OCI-LY7 (cell line): Measurements from ENCODE around the gene ANKDD1A. TPM values are rescaled to one million over a fixed set of nuclear protein-coding genes. Genes with fewer than 3 reads are reported as not detected.

Source experiments
- BruUV-seq: library from RNA; stranded (reverse); fragments of 400-500 nt; replicated peaks from 2 replicates; lab custom pipeline; 2021; lab: Mats Ljungman, UMichigan
- CTCF ChIA-PET: fragments of 300-600 bp; sonication (Branson Sonifier 250); formaldehyde crosslinking; loops from one replicate; lab custom pipeline; 2022; ENCODE audit warnings: antibody characterized with exemption; ENCODE audit not compliant: unreplicated experiment; lab: Charles Lee
- POLR2A ChIA-PET: fragments of 300-600 bp; sonication (Branson Sonifier 250); formaldehyde crosslinking; loops from one replicate; lab custom pipeline; 2022; ENCODE audit warnings: antibody characterized with exemption; lab: Charles Lee
- DNase-seq: peaks from one replicate; pipeline ENCODE4 v3.0.0-alpha.2; 2015; ENCODE audit warnings: low spot score
- H2AFZ ChIP-seq: fragments of 200-600 bp; sonication (generic), shearing (Covaris generic); 2 replicates; pipeline ENCODE4 v1.6.1; 2014; ENCODE audit warnings: mild to moderate bottlenecking, antibody characterized with exemption, low read length, moderate library complexity
- H3K27ac ChIP-seq: fragments of 200-600 bp; sonication (generic); 2 replicates; pipeline ENCODE4 v1.5.1; 2014; ENCODE audit warnings: mixed run types, low read depth, mild to moderate bottlenecking, moderate library complexity, low read length, inconsistent platforms; ENCODE audit not compliant: poor library complexity, severe bottlenecking
- H3K36me3 ChIP-seq: fragments of 200-600 bp; sonication (generic); 2 replicates; pipeline ENCODE4 v1.6.1; 2014; ENCODE audit warnings: mild to moderate bottlenecking, antibody characterized with exemption, low read length, moderate library complexity, mixed read lengths; ENCODE audit not compliant: insufficient read depth
- H3K4me1 ChIP-seq: fragments of 200-600 bp; sonication (generic); 2 replicates; pipeline ENCODE4 v1.5.1; 2014; ENCODE audit warnings: mild to moderate bottlenecking, low read length; ENCODE audit not compliant: insufficient read depth, poor library complexity, severe bottlenecking
- H3K4me2 ChIP-seq: fragments of 200-600 bp; sonication (generic); 2 replicates; pipeline ENCODE4 v1.6.1; 2014; ENCODE audit warnings: mild to moderate bottlenecking, low read length
- H3K4me3 ChIP-seq: fragments of 200-600 bp; sonication (generic); 2 replicates; pipeline ENCODE4 v1.5.1; 2014; ENCODE audit warnings: mild to moderate bottlenecking, low read depth, low read length; ENCODE audit not compliant: poor library complexity, severe bottlenecking
- H3K79me2 ChIP-seq: fragments of 200-600 bp; sonication (generic); 2 replicates; pipeline ENCODE4 v1.6.1; 2016; ENCODE audit warnings: low read depth, mild to moderate bottlenecking, low read length, moderate library complexity, mixed read lengths; ENCODE audit not compliant: insufficient read depth
- H3K9me2 ChIP-seq: fragments of 200-600 bp; sonication (generic); 2 replicates; pipeline ENCODE4 v1.6.1; 2016; ENCODE audit warnings: mild to moderate bottlenecking, low read length, mixed read lengths; ENCODE audit not compliant: insufficient read depth
- H3K9me3 ChIP-seq: fragments of 200-600 bp; sonication (generic); 2 replicates; pipeline ENCODE4 v1.6.1; 2014; ENCODE audit warnings: mild to moderate bottlenecking, mixed run types, low read length, mixed read lengths
- H4K20me1 ChIP-seq: fragments of 200-600 bp; sonication (generic); 2 replicates; pipeline ENCODE4 v1.6.1; 2014; ENCODE audit warnings: mild to moderate bottlenecking, antibody characterized with exemption, low read length, moderate library complexity, mixed read lengths; ENCODE audit not compliant: insufficient read depth
- EZH2phosphoT487 ChIP-seq: fragments of 200-600 bp; sonication (generic); IDR thresholded peaks from 2 replicates; pipeline ENCODE4 v1.6.1; 2018; ENCODE audit warnings: low read depth, borderline replicate concordance, mild to moderate bottlenecking, mixed run types, antibody characterized with exemption, low read length, moderate library complexity, mixed read lengths
- intact Hi-C: fragments of 100-400 bp; cut with micrococcal nuclease; formaldehyde crosslinking; loops from one replicate; pipeline ENCODE4 v1.10.0; 2022; ENCODE audit not compliant: unreplicated experiment
- total RNA-seq, 2 experiments: library from RNA; depleted of rRNA in 1 of 2; stranded (reverse); fragments of >200 nt in 1 of 2; shearing (Covaris generic) in 1 of 2; gene quantifications; 2 replicates each; pipeline ENCODE4 v1.2.3, GENCODE V29; 2014 to 2022
- TF ChIP-seq, protein P1 (sequence below): fragments of 200-600 bp; sonication (generic); conservative IDR thresholded peaks from 2 replicates; pipeline ENCODE4 v1.5.1; 2014; ENCODE audit warnings: mild to moderate bottlenecking, antibody characterized with exemption, low read length, moderate library complexity, mixed read lengths

Gene ANKDD1A
- total RNA-seq, 2 experiments from 2014 or later = 2.1 to 5.1 TPM

DNA sequence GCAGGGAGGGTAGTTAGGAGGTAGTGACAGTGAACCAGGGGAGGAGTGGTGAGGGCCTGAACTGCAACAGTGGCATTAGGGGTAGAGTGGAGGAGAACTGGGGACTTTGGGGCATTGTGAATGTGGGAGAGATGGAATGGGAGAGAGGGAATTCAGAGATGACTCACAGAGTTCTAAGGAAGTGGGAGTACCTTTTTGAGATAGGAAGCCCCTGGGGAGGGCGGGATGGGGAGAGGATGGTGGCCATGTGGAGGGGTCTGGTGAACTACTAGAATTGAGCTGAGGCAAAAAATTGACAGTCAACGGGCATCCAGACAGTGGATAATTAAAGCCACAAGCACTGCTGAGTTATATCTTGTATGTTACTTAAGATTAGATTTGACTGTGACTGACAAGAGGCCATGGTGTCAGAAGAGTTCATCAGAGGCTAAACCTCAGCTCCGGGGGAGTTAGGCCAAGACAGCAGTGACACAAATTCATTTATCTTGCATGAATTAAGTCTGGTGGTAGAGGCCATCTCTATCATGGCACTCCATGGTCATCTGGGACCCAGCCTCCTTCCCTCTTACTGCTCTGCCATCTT, 36.0 kb upstream of the ANKDD1A start:
- Histone ChIP-seq H3K36me3 (no peaks in the 10 kb centered on the region), H2AFZ (no peak overlapping the region), H3K9me3 (no peaks in the 10 kb centered on the region), H3K27ac (no peak overlapping the region), H4K20me1 (no peaks in the 10 kb centered on the region), H3K9me2 (no peaks in the 10 kb centered on the region), H3K4me2 (no peak overlapping the region), H3K4me1 (no peaks in the 10 kb centered on the region), H3K79me2 (no peaks in the 10 kb centered on the region), H3K4me3 (no peak overlapping the region)
- DNase-seq = no peak
- CTCF ChIA-PET = no interaction called here
- POLR2A ChIA-PET = interaction anchor here (0.8 kb wide), 1 partner anchor 45 kb away, joined by 8 read pairs; no protein-coding TSS in a partner anchor
- intact Hi-C loops = no loop called here
- TF ChIP-seq EZH2phosphoT487 = no peak
- TF ChIP-seq, protein P1, sequence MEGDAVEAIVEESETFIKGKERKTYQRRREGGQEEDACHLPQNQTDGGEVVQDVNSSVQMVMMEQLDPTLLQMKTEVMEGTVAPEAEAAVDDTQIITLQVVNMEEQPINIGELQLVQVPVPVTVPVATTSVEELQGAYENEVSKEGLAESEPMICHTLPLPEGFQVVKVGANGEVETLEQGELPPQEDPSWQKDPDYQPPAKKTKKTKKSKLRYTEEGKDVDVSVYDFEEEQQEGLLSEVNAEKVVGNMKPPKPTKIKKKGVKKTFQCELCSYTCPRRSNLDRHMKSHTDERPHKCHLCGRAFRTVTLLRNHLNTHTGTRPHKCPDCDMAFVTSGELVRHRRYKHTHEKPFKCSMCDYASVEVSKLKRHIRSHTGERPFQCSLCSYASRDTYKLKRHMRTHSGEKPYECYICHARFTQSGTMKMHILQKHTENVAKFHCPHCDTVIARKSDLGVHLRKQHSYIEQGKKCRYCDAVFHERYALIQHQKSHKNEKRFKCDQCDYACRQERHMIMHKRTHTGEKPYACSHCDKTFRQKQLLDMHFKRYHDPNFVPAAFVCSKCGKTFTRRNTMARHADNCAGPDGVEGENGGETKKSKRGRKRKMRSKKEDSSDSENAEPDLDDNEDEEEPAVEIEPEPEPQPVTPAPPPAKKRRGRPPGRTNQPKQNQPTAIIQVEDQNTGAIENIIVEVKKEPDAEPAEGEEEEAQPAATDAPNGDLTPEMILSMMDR = no peak
- no TSS peak for BruUV-seq

DNA sequence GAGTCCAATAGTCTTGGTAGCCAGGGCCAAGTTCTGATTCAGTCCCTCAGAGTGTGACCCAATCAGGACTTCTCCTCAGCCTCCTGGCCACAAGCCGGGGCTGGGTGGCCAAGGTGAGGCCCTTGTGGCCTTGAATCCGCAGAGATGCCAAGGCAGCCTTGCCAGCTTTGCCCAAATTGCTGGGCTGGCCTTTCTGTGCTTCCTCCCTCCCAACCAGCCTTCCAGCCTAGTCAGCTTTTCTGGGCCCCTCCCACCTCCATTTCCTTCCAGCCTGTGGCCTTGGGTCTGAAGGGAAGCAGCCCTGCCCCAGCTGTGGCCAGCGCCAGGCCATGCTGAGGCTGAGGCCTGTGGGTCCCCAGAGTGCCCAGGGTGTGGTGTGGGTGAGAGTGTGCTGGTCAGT, 34.3 kb upstream of the ANKDD1A start:
- H3K79me2 ChIP-seq = no peaks in the 10 kb centered on the region
- H3K27ac ChIP-seq = no peak overlapping the region
- no peak for TF ChIP-seq EZH2phosphoT487
- TF ChIP-seq, protein P1 = no peak
- no peak for DNase-seq
- no peaks in the 10 kb centered on the region for H4K20me1 ChIP-seq
- POLR2A ChIA-PET = interaction anchor here (0.6 kb wide), 2 partner anchors 64 to 536 kb away, joined by 4 read pairs; no protein-coding TSS in a partner anchor
- H3K4me1 ChIP-seq = no peaks in the 10 kb centered on the region
- no peaks in the 10 kb centered on the region for H3K36me3 ChIP-seq
- BruUV-seq = no TSS peak
- no peaks in the 10 kb centered on the region for H3K9me3 ChIP-seq
- H3K4me3 ChIP-seq = no peak overlapping the region
- H3K9me2 ChIP-seq = no peaks in the 10 kb centered on the region
- CTCF ChIA-PET = no interaction called here
- intact Hi-C loops = no loop called here
- H2AFZ ChIP-seq = no peak overlapping the region
- no peak overlapping the region for H3K4me2 ChIP-seq

DNA sequence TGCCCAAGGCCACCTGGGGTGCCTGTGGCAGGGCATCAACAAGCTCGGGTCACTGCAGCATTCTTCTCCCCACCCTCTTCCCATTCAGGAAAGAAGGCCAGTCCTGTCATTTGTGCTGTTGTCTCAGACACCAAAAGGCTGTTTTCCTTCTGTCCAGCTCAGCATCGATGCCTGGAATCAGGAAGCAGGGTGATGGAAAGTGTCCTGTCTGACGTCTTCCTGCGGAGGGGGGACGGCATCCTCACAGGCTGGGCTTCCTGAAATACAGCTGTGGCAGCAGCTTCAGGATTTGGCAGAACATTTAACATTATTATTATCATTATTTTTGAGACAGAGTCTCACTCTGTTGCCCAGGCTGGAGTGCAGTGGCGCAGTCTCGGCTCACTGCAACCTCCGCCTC, 33.0 kb upstream of the ANKDD1A start:
- H2AFZ ChIP-seq = no peak overlapping the region
- H3K36me3 ChIP-seq = no peaks in the 10 kb centered on the region
- CTCF ChIA-PET = no interaction called here
- no peak overlapping the region for H3K27ac ChIP-seq
- H3K9me3 ChIP-seq = no peaks in the 10 kb centered on the region
- no peak overlapping the region for H3K4me3 ChIP-seq
- no peaks in the 10 kb centered on the region for H3K9me2 ChIP-seq
- TF ChIP-seq, protein P1 = no peak
- TF ChIP-seq EZH2phosphoT487 = no peak
- no peak for DNase-seq
- H4K20me1 ChIP-seq = no peaks in the 10 kb centered on the region
- H3K4me2 ChIP-seq = no peak overlapping the region
- no TSS peak for BruUV-seq
- peaks cover 7% of the 10 kb centered on the region for H3K4me1 ChIP-seq
- intact Hi-C loops = no loop called here
- POLR2A ChIA-PET = no interaction called here
- H3K79me2 ChIP-seq = no peaks in the 10 kb centered on the region
